ENCODE measurements around the gene MFSD2A. TPM values are rescaled to one million over a fixed set of nuclear protein-coding genes. Genes with fewer than 3 reads are reported as not detected.

MFSD2A gene
- polyA plus RNA-seq, 3 donors = 6.8 to 17.9 (median 7.9) TPM

- H3K27ac ChIP-seq (ENCODE audit: low read depth in 1 of 2, low read length in 2 of 2) = no peak overlapping the region
- DNase-seq = no peak
- TF ChIP-seq CTCF (IDR thresholded peaks at IDR 0.05) = no peak
- Mint-ChIP-seq H3K36me3 (peaks cover 0 to 3% of the 10 kb centered on the region in 2 donors), H3K9me3 (peaks cover 0 to 2% (median 0%) of the 10 kb centered on the region in 7 donors), H3K27ac (no peak overlapping the region), H3K4me1 (peaks cover 20% of the 10 kb centered on the region), H3K4me3 (no peak overlapping the region), H3K27me3 (ENCODE audit: low read depth in 3 of 3) (peaks cover 0 to 1% (median 0%) of the 10 kb centered on the region in 3 donors)
- WGBS (ENCODE audit: insufficient coverage) = no CpG with 5 or more reads among the region's 1 CpG
- H2AFZ ChIP-seq (ENCODE audit: insufficient read depth, low read depth, low read length, poor library complexity, severe bottlenecking) = no peak overlapping the region
- no peak overlapping the region for H3K4me3 ChIP-seq (replicated peaks in 1 of 3; ENCODE audit: low read depth in 2 of 3, low read length in 3 of 3)
- H3K36me3 ChIP-seq (replicated peaks in 1 of 2; ENCODE audit: control insufficient read depth in 1 of 2, insufficient read depth in 2 of 2, low read length in 2 of 2) = no peaks in the 10 kb centered on the region
- H3K27me3 ChIP-seq (ENCODE audit: control insufficient read depth in 2 of 2, insufficient read depth in 2 of 2, low read length in 2 of 2) = no peaks in the 10 kb centered on the region
- no peak overlapping the region for H3K9ac ChIP-seq (ENCODE audit: insufficient read depth, low read length, poor library complexity, severe bottlenecking)
- H3K4me1 ChIP-seq (ENCODE audit: control insufficient read depth in 1 of 2, insufficient read depth in 2 of 2, low read length in 2 of 2) = peaks cover 12 to 23% of the 10 kb centered on the region in 2 donors
- intact Hi-C loops (cut with micrococcal nuclease) = no loop called here
- H3K4me2 ChIP-seq (replicated peaks; ENCODE audit: extremely low read depth, low read length, poor library complexity, severe bottlenecking) = no peak overlapping the region
- no peaks in the 10 kb centered on the region for H3K9me3 ChIP-seq (replicated peaks in 1 of 2; ENCODE audit: control insufficient read depth in 1 of 2, insufficient read depth in 1 of 2, low read length in 2 of 2)
- no peaks in the 10 kb centered on the region for H3K79me2 ChIP-seq (ENCODE audit: insufficient read depth, low read length)
- H4K20me1 ChIP-seq (ENCODE audit: insufficient read depth, low read length) = no peaks in the 10 kb centered on the region
Measured at GRCh38 chr1:39977202-39977601, 22.3 kb downstream of the MFSD2A start.

GRCh38 chr1:39979654-39980053, 24.7 kb downstream of the MFSD2A start:
- Mint-ChIP-seq H3K36me3 (no peaks in the 10 kb centered on the region), H3K27me3 (ENCODE audit: low read depth in 3 of 3) (peaks cover 0 to 1% (median 0%) of the 10 kb centered on the region in 3 donors), H3K9me3 (peaks cover 0 to 4% (median 0%) of the 10 kb centered on the region in 7 donors), H3K27ac (peak overlapping the region in 2 of 7 donors; percentile 42 to 46), H3K4me3 (no peak overlapping the region), H3K4me1 (peaks cover 15% of the 10 kb centered on the region)
- no peak for TF ChIP-seq CTCF (IDR thresholded peaks at IDR 0.05)
- Histone ChIP-seq H3K36me3 (replicated peaks in 1 of 2; ENCODE audit: control insufficient read depth in 1 of 2, insufficient read depth in 2 of 2, low read length in 2 of 2) (no peaks in the 10 kb centered on the region), H3K79me2 (ENCODE audit: insufficient read depth, low read length) (no peaks in the 10 kb centered on the region), H3K9ac (ENCODE audit: insufficient read depth, low read length, poor library complexity, severe bottlenecking) (no peak overlapping the region), H3K4me1 (ENCODE audit: control insufficient read depth in 1 of 2, insufficient read depth in 2 of 2, low read length in 2 of 2) (peaks cover 9 to 16% of the 10 kb centered on the region in 2 donors), H2AFZ (ENCODE audit: insufficient read depth, low read depth, low read length, poor library complexity, severe bottlenecking) (no peak overlapping the region), H3K27me3 (ENCODE audit: control insufficient read depth in 2 of 2, insufficient read depth in 2 of 2, low read length in 2 of 2) (no peaks in the 10 kb centered on the region), H3K4me2 (replicated peaks; ENCODE audit: extremely low read depth, low read length, poor library complexity, severe bottlenecking) (no peak overlapping the region), H3K27ac (ENCODE audit: low read depth in 1 of 2, low read length in 2 of 2) (no peak overlapping the region), H3K9me3 (replicated peaks in 1 of 2; ENCODE audit: control insufficient read depth in 1 of 2, insufficient read depth in 1 of 2, low read length in 2 of 2) (no peaks in the 10 kb centered on the region), H3K4me3 (replicated peaks in 1 of 3; ENCODE audit: low read depth in 2 of 3, low read length in 3 of 3) (no peak overlapping the region), H4K20me1 (ENCODE audit: insufficient read depth, low read length) (no peaks in the 10 kb centered on the region)
- intact Hi-C loops (cut with micrococcal nuclease) = loop anchor here in 1 of 2 donors (10.0 kb wide), 1 partner anchor 55 kb away; no protein-coding TSS in a partner anchor
- 100% methylated on average over 4 of the region's 4 CpGs for WGBS (ENCODE audit: insufficient coverage)
- DNase-seq = no peak
